HG03457 (cell line): ENCODE measurements around the gene KRT77.

Source experiments
- ATAC-seq: cut with Tn5 transposase; IDR thresholded peaks from one replicate; pipeline ENCODE4 v1.9.1; 2021; ENCODE audit warnings: moderate number of reproducible peaks; ENCODE audit not compliant: unreplicated experiment

Gene KRT77

DNA sequence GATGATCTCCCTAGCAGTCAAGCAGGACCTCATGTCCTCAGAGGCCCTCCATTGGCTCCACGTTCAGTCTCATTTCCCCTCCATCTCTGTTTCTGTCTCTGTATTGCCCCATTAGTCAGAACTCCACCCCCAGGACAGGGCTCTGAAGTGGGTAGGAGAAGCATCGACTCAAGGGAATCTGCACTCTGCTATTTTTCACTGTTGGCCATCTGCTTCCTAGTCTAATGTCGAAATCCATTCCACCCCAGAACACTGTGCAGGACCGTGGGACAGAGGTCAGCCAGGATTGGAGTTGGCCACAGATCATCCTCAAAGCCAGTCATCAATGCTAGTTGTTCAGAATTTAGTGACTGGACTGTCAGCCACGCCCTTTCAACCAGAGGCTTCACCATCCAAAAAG is 10.1 kb downstream of the KRT77 start:
- no peak for ATAC-seq

DNA sequence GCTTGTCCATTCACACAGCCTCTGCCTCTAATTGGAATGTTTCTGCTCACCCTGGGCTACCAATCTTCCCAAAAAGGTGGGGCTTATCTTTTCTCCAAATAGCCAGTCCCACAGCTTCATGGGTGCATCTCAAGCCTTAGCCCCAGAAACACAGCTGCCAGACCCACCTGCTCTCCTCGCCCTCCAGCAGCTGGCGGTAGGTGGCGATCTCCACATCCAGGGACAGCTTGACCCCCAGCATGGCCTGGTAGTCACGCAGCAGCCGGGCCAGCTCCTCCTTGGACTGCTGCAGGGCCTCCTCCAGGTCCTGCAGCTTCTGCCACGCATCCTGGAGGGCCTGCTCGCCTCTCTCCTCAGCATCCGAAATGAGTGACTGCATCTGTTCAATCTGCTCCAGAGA is 11.1 kb downstream of the KRT77 start:
- no peak for ATAC-seq

DNA sequence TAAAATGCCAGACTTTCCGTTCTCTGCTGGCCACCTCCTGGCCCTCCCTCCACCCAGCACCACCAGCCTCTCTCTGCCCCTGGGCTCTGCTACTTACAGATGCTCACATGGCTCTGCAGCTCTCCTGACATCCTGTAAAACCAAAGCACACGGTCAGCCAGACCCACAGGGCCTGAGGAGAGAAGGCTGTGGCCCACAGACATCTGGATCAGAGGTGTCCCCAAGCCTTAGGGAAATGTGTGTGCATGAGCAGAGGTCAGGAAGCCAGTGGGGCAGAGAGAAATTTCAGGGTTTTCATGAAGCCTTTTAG is 11.5 kb downstream of the KRT77 start:
- no peak for ATAC-seq

DNA sequence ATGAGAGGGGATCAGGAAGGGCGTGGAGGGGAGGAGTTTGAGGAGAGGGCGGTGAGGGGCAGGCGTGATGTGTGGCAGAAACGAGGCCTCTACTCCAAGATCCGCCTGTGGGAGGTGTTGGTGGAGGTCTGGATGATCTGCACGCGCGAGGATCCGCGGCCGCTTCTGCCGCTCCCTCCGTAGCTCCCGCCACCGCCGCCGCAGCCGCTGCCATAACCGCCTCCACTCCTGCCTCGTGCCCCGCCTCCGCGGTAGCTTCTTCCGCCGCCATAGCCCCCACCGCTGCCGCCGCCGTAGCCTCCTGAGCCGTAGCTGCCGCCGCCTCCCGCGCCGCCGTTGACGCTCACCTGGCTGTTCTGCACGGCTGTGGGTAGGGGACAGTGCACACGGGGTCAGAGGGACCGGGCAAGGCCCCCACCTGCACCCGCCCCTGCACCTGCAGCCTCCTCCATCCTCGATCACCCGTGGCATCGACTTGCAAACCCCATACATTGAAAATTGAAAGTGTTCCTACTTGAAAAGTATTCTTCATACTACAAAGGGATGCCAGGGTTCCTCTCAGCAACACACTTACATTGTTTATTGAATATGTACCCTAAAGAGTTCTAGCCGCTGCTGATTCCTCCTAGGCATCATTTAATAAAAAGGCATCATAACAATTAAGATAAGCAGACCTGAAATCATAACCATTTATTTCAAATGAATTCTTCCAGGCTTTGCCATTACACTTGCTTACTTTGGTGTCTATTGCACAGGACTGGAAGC is 12.1 kb downstream of the KRT77 start:
- ATAC-seq, result no peak

DNA sequence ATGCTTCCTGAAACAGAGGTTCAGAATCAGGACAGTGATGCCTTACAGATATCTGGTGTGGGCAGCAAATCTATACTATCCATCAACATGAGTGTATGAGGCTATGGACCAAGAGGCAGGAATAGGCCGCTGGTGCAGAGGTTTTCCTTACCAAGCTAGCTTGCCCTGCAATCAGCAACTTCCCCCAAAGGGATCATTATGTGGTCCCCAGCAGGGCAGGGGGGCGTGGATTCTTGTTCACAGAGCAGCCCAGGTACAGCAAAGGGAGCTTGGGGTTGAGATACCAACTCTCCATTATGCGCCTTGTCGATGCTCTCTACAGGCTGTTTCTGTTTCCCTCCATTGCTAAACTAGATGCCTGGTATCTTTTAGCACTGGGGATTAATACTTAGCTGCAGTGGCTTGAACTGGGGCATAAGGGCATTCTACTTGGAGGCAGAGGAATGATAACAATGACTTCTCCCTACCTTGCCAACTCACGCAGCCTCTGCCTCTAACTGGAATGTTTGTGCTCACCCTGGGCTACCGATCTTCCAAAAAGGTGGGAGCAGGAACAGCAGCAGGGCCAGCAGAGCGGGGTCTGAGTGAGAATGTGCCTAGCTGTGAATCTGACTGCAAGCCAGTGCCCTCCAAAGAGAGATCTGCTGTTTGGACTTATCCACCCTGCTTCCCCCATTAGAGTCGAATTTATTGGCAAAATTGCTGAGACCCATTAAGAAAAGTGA is 12.8 kb downstream of the KRT77 start:
- ATAC-seq, result no peak

DNA sequence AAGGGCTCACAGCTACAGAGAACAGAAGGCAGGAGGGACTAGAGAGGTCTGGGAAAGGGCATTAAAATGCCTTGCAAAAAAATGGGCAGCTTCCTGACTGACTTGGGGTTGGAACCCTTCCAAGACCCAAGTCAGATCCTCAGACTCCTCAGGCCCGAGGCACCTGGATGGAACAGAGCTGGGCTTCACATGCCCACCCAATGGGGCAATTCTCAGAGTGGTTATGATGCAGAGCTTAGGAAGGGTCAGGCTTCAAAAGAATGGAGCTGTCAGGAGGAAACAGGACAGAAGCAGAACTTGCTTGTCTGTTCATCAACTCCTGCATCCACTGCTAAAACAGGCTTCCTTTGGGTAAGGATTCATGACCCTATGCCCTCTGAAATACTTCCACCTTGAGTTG is 13.4 kb downstream of the KRT77 start:
- ATAC-seq, result no peak

DNA sequence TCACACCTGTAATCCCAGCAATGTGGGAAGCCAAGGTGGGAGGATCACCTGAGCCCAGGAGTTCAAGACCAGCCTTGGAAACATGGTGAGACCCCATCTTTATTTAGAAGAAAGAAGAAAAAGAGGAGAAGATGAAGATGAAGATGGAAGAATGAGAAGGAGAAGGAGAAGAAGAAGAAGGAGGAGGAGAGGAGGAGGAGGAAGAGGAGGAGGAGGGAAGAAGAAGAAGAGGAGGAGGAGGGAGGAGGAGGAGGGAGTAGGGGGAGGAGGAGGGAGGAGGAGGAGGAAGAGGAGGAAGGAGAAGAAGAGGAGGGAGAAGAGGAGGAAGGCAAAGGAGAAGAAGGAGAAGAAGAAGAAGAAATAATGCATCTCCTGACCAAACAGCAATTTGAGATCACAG is 14.1 kb downstream of the KRT77 start:
- no peak for ATAC-seq

DNA sequence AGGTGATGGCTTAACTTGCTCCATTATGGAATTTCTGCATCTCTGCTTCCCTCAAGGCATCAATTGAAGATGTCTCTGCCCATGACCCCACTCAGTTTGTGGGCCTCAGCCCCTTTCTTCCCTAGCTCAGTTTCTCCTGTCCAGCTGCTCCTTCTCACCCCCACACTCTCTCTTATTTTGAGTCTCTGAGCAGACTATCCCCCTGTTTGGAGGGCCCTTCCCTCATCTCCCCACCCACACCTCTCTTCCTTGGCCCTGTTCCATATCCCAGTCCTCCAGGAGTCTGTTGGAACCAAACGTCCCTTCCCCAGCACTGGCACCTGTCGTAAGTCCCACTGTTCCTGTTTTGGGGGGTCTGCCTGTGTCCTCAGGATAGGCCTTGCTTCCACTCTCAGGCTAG is 14.8 kb downstream of the KRT77 start:
- ATAC-seq, result no peak

DNA sequence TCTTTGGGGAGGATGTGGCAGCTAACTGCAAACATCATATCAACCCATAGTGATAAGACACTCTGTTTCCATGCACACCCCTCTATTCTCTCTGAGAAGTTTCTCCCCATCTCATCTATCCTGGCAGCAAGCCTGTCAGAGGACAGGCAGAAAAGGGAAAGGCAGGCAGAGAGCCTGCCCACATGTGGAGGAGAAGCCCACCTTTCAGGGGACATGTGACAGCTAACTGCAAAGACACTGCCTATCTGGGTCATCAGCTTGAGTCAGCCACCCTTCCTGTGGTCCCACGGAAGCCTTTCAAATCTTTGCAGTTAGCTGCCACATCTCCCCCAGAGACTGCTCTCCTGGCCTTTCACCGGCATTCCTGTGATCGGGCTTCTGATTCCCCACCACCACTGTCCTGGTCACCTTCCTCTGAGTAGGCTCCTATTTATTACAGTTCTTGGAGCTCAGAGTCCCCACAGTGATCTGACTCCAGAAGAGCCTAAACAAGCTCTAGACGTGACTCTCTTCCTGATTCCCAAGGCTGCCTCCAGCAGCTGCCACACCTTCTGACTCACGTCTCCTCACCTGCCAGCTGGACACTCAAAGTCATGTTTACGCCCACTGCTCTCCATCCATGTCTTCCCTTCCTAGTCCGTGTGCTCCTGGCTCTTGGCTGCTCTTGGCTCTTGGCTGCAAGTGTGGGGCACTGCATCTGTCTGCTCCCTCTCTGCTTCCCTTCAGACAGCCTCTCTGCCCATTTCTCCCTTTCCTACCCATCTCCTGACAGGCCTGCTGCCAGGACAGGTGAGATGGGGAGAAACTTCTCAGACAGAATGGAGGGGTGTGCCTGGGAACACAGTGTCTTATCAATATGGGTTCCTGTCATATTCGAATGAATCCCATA is 15.6 kb downstream of the KRT77 start:
- no peak for ATAC-seq

DNA sequence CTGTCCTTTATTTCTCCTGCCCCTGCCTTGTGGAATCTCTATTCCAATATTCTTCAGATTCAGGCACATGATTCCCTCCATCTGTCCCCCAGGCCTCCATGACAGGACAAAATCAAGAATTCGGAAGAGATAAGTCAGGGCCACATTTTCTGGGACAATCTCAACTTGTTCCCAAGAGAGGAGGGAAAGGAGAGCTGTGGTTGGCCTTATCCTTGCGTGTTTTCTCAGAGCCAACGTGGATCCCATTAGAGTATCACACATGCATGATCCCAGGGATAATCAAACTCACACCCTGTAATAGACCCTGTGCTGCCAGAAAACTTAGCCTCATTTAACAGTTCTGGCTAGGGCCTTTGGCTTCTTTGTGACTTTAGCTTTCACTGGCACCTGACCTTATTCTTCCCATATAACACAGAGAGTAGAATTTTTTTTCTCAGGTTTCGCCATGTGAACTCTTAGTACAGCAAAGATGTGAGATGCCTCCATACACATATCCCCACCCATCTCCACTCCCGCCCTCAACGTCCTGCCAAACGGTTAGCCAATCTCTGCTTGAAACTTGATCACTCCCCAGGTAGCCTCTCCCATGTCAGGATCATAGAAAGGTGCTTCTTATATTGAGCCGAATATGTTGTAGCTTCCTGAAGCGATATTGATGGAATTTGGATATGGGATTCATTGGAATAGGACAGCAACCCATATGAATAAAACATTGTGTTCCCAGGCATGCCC is 16.4 kb downstream of the KRT77 start:
- no peak for ATAC-seq

DNA sequence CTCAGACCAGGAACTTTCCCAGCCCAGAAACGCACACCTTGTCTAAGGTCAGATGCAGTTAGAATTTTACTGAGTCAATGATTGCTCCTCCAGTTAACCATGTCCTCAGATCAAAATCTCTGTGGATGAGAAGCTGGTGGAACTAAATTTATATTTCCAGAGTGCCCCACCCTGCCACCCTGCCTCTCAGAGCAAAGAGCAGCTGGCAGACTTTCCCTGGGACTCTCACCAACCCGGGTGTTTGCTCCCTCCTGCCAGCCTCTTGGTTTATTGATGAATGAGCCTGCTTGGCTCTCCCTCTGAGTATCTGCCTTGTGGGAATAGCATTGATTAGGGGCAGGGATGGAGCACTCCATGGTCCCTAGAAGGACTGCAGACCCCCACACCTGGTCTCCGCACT is 17.3 kb downstream of the KRT77 start:
- no peak for ATAC-seq

DNA sequence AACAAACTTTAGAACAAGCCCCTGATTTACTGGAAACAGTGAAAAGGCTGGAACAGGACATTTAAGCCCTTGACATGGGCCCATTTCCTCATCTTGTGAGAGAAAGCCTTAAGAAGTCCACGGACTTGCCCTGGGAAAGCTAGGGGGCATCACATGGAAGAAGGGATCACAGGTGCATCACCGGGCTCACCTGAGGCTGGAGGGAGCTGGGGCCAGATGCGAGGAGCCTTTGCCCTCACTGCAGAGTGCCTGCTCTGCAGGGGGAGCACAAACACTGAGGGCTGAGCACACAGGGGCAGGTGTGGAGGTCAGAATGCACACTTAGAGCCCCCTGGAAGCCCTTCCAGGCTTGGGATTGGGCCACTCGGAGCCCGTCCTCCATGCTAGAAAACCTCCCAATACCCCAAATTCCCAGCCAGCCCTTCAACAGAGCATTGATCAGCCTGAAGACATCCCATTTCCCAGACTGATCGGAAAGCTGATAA is 17.9 kb downstream of the KRT77 start:
- ATAC-seq, result no peak

DNA sequence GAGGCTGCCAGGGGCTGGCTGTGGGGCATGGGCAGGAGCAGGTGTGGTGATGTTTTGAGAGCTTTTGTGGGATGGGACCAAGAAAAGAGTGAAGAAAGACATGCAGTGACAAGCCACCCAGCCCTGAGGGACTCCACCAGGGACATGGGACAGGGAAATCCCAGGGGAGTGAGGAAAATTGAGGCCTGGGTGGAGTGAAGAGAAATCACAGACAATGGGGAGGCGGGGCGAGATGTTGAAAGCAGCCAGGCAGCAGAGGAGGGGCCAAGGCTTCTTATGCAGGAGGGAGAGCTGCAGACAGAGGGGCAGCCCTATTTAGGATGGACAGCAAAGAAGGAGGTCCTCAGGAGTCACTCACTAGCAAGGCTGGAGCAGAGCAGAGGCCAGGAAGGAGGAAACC is 18.9 kb downstream of the KRT77 start:
- ATAC-seq, result no peak

DNA sequence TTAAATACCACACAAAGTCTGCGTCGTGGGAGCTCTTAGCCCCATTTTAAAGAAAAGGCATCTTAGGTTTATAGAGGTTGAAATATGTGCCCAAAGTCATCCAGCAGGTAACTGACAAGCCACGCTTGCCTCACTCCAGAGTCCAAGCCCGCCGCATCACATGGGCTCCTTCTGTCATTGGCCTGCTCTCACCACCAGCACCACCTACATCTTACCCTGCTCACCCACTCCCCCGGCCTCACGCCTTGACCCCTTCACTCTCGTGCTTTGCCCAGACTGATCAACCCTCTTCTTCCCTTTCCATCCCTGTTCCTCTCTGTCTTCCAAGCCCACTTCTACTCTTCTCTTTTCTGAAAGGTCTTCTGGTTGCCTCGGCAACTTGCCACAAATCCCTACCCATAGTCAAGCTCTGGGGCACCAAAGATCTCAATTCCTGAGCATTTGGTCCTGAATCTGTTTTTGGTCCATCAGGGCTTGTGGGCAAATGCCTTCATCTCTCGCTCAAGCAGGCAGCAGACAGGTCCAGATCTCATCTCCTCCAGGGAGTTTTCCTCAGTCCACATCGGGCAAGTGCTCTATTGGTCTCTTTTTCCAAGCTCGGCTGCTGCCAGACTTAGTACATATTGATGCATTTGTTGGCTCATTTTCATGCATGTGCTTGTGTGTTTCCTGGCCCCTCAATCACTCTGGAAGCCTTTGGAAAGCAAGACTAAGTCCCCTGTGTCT is 19.6 kb downstream of the KRT77 start:
- no peak for ATAC-seq

DNA sequence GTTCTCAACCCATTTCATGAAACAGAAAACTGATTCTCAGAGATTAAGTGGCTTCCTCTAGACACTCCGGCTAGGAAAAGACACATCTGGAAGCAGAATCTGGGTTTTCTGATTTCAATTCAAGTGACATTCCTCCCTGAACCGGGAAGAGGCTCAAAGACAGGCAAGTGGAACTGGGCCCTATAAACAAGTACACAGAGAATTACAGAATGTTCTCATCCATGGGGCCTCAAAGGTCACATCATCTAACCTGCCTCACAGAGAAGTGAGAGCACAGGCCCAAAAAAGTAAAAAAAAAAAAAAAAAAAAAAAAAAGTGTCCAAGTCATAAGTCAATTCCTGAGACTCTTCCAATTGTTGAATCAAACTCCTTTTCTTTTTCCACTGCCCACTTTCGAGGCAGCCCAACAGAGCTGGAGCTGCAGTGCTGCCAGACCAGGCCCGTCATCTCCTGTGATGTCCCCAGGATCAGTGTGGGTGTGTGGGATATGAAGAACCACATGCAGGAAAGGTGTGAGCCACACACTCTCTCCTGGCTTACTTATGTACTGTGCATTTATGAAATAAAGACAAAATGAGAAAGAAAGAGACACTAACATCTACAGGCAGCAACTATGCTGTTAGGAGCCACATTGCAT is 20.3 kb downstream of the KRT77 start:
- no peak for ATAC-seq

DNA sequence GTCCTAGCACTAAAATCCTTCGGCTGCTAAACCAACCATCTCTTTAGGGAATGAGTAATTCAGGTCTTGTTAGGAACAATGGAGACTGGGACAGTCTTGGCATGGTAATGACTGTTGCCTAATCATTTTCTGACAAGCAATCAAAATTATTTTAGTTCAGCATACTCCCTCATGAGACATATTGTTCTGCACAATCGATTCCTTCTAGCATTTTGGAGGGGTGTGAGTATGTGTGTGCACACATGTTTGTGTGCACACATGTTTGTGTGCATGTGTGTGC is 21.0 kb downstream of the KRT77 start:
- ATAC-seq, result no peak

DNA sequence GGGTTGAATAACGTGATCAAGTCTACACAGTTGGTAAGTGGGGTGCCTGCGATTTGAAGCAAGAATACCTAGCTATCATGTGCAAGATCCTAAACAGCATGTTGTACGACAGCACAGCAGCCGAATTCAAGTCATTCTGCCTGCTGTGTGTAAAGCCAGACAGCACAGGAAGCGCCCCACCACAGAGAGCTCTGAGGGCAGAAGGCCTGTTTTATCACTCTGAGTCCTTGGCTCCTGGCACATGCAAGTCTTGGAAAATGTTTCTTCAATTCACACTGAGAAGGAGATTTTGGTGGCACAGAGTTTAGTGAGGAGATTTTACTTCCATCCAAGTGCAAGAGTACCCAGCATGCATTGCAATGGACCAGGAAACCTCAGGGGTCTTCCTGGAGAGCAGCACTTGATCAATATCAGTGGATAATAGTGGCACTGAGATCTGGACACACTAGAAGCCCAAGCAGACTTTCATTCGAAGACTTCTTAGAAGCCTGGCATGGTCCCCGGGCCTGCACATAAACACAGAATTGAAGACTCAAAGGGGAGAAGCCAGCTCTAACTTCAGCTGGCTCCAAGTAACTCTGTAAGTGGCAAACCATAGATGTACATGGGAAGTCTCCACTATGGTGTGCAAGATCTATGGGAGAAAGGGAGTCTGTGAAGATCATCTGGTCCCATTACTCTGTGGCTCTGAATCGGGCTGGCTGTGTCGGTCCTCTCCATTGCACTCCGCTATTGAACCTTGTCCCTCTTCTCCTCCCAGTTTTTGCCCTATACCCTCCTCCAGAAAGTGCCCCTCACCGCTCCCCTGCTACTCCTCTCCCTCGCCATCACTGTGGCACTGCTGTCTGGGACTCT is 21.6 kb downstream of the KRT77 start:
- no peak for ATAC-seq

DNA sequence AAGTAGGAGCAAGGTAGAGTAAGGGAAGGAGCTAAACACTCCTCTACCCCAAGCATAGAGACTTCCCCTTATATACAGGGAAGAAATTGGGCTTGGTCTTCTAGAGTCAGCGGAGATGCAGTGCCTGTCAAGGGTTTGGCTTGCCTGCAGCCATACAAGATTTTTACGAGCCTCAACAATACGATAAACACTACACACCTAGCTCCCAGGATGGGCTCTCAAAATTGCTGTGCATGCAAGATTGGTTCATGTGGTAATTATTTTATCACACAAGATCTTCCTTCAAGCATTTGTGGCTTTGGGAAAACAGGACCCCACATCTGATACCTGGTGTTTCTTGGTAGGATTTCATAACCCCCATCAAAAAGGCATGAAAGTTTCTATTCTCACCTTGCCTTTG is 23.0 kb downstream of the KRT77 start, which contains the start of gene KRT1:
Gene KRT1 (minus strand): TSS at position 45 of the 400 bp plus-strand sequence. CDS start 59 bp downstream, outside the sequence.
- ATAC-seq, result no peak

DNA sequence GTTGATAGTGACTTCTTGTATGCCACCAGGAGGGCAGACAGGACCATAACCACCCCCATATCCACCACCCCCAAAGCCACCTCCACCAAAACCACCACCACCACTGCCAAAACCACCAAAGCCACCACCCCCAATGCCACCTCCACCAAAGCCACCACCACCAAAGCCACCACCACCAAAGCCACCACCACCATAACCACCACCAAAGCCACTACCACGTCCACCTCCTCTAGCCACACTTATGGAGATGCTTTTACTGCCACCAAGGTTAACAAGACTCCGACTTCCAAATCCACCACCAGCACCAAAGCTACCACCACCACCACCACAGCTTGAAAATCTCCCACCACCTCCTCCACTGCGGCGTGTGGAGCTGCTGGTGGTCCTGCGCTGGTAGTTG is 23.4 kb downstream of the KRT77 start:
- ATAC-seq, result no peak
